DMS79 (cell line): ENCODE data around the gene BANK1.

Experiments used
- DNase-seq: peaks from one replicate; lab custom pipeline; 2025; lab: John Stamatoyannopoulos, UW

The BANK1 gene

DNA sequence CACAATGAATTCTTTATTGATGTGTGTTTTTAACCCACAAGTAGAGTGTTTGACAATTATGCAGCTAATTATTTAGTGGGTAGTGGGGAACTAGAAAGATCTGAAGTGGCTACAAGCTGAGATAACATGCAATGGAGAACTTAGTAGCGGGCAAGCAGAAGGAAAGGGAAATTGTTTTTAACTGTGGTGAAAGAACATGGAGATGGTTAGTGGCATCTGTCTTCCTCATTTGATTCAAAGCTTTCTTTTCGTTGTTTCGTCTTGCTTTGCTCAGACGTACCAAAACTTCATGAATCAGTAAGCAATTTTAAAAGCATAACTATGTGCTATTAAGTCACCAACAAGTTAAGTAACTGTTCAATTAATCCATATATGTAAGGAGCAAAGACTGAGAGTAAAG is 169.9 kb downstream of the BANK1 start:
- DNase-seq = no peak

DNA sequence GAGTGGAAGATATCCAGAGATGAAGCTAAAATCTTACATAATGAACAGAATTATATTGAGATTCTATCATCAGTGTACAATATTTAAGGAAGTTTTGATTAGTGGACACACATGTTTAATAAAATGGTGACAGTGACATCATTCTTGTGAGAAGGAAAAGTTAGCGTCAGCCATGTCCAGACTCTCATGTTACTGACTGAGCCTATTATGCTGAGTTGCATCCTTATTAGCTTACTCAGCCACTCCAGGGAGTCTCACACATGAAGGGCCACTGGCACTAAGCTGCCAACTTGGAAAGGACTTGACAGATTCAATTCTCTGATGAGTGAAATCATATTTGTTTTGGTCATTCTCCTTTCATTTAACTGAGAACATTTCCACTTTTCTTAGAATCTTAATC is 170.6 kb downstream of the BANK1 start:
- no peak for DNase-seq

GRCh38 chr4:101967697-101968346 is 177.3 kb downstream of the BANK1 start:
- DNase-seq = no peak

GRCh38 chr4:101968364-101968763 is 177.8 kb downstream of the BANK1 start:
- DNase-seq = no peak

DNA sequence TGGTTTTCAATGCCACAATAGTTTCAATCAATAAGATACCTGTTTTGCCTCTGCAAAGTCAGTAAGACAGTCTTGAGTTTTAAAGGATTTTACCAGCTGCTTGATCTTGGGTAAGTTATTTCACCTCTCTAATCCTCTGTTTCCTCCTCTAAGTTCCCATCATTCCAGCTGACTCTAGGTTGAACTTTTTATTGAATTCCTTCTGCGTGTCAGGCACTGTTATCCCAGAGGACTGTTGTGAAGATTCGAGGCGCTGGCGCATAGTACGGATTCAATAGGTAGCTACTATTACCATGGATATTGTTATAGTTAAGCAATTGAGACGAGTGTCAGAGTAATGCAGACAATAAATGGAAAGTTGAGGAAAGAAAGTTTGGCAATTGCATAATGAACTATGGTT is 179.4 kb downstream of the BANK1 start:
- no peak for DNase-seq

- no peak for DNase-seq
Measured at GRCh38 chr4:101970547-101971155, 180.1 kb downstream of the BANK1 start.

DNA sequence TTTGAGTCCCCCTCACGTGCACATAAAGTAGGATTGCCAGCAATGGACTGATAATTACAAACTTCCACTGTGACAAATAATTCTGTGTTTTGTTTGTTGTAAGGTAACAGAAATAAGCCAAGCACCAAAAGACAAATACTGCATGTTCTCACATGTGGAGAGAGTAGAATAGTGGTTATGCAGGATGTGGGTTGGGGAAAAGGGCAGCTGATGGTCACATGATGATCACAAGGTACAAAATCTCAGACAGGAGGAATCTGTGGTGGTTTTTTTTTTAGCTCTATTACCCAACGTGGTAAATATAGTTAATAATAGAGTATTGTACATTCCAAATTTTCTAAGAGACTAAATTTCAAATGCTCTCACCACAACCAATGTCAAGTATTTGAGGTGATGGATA is 182.3 kb downstream of the BANK1 start:
- no peak for DNase-seq

- DNase-seq = no peak
Measured at GRCh38 chr4:101973361-101973760, 182.8 kb downstream of the BANK1 start.

- no peak for DNase-seq
Measured at GRCh38 chr4:101977076-101977475, 186.5 kb downstream of the BANK1 start.

DNA sequence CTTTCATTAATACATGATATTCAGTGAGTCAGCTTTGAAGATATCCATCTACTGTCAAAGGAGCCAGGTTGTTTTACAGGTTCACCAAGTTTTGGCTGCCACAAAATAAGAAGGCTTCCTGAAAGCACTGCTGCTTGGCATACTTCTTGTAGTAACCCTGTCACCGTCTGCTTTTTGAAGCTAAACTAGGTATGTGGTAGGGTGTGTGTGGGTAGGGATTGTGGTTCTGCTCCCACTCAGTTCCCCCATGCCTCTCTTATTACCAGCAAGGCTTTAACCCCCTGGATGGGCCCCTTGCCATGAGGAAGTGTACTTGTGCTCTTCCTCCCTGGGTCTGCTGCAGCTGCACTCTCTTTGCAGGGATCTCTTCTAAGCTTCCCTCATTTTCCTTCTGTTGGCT is 191.2 kb downstream of the BANK1 start:
- DNase-seq = no peak

- no peak for DNase-seq
Measured at GRCh38 chr4:101983835-101984234, 193.3 kb downstream of the BANK1 start.

- no peak for DNase-seq
Measured at GRCh38 chr4:101987623-101988243, 197.2 kb downstream of the BANK1 start.

DNA sequence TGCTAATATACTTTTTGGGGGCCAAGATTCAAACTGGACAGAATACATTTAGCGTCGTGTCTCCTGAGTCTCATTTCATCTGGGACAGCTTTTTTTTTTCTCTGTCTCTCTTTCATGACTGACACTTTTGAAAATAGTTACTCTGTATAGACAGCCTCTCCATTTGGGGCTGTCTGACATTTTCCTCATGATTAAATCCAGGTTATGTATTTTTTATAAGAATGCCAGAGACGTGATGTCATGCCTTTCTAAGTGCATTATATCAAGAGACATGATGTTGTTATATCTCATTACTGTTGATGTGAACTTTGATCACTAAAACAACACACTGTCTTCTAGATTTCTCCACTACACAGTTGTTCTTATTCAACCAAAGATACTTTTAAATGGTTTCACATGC is 199.0 kb downstream of the BANK1 start:
- DNase-seq = no peak

DNA sequence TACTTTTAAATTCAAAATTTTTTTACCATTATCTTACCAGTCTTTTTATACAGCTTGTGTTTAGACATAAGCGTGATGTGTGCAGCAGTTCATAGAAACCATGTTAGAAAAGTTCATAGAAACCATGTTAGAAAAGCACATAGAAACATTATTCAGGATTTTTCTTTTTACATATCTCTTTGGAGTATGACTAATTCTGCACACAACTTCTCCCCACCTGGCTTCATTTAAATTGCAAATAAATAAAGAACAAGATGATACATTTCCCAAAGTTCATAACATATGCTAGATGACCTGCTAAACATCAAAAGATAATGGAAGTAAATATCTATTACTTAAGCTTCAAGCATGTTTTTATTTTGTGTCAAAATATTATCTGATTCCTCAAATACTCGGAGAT is 201.9 kb downstream of the BANK1 start:
- no peak for DNase-seq

- DNase-seq = no peak
Measured at GRCh38 chr4:101993002-101993841, 202.7 kb downstream of the BANK1 start.

DNA sequence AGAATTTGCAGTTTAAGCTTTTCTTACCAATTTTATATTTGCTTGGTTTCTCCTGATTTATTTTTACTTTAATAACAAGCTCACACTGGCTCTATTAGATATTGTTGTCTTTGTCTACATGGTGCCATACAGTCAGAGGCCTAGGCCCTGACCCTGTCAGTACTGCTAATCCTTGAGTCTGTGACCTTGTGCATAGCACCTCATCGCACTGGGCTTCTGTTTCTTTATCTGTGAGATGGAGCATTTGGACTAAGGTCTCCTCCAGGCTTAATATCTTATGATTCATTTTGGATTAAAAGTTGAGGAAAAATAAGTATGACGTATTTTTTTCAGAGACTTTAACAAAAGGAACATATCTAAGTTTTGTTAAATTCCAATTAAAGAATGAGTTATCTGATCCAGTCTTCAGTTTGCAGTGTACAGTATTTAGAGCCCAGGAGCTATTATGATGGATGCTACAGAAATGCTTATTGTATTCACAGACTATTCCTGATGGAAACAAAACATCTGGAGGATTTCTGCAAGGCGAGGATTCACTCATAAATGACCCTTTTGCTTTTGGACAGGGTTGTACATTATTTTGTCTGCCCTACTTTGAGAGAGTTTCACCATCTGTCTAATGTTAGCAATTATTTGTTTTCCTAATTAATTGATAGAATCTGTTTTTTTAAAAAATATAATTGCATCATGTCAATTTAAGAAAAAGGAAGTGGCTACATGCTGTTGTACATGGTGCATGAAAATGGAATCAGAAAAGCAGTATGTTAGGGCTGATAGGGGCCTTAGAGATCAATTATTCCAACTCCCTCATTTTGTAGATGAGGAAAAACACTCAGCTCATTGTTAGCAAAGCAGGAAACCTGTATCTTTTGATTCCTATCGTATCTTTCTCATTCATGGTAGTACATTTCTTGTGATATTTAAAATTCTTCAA is 203.6 kb downstream of the BANK1 start:
- DNase-seq = no peak

- DNase-seq = no peak
Measured at GRCh38 chr4:102007959-102008425, 217.5 kb downstream of the BANK1 start.

- no peak for DNase-seq
Measured at GRCh38 chr4:102008711-102009110, 218.2 kb downstream of the BANK1 start.

DNA sequence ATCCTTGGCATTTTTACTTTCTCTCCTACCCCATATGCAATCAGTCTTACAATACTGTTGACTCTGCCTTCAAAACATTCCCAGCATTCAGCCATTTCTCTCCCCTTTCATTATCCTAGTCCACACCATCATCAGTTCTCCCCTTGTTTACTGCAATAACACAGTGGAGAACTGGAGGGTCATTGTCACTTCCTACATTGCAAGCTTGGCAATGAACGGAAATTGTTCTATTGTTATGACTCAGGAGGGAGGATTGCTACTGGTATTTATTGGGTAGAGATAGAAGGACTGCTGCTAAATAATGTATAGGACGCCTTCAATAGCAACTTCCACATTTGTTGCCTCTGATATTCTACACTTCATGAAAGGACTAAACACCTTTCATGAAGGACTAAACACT is 231.8 kb downstream of the BANK1 start:
- DNase-seq = no peak

GRCh38 chr4:102027961-102028360 is 237.4 kb downstream of the BANK1 start:
- no peak for DNase-seq

GRCh38 chr4:102031406-102031805 is 240.9 kb downstream of the BANK1 start:
- no peak for DNase-seq

DNA sequence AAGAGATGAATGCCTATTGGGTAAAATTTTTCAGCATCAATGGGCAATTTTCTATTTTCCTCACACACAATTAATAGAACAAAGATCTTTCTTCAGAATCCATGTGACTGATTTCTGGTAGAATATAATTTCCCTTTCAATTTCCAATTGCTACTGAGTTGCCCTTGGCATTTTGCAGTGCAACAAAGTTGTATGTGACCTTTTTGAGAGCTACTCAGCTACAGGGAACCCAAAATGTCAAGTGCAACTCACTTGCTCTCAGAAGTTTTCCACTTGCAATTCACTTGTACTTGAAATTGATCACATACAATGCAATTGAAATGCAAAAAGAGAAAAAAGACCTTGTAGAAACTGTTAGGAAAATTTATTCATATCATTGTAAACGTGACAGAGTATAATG is 245.5 kb downstream of the BANK1 start:
- no peak for DNase-seq
